Kidney (tissue), 14 donors: ENCODE data around the gene JPT1. TPM values are rescaled to one million over a fixed set of nuclear protein-coding genes. Genes with fewer than 3 reads are reported as not detected.

ENCODE experiments used
- DNase-seq, 5 donors: peaks; one replicate each; pipeline ENCODE4 v3.0.0-alpha.2; 2013 to 2020
- FAIRE-seq: peaks from 2 replicates; lab custom pipeline; 2012; peaks lifted over from hg19 to GRCh38; lab: Jason Lieb, UNC
- H3K27ac ChIP-seq, 2 donors: one replicate each; pipeline ENCODE4 v1.7.0; 2013; ENCODE audit warnings: low read depth in 2 of 2, low read length in 2 of 2, inconsistent platforms in 1 of 2
- H3K27me3 ChIP-seq: one replicate; pipeline ENCODE4 v1.7.1; 2013; ENCODE audit warnings: low read length, inconsistent platforms; ENCODE audit not compliant: control insufficient read depth, insufficient read depth
- H3K36me3 ChIP-seq, 3 donors: one replicate each; pipeline versions ENCODE4 v1.7.0 to v1.7.1; 2013; ENCODE audit warnings: low read length in 3 of 3, control low read depth in 1 of 3, inconsistent platforms in 1 of 3; ENCODE audit not compliant: insufficient read depth in 3 of 3, control insufficient read depth in 2 of 3
- H3K4me1 ChIP-seq, 3 donors: one replicate each; pipeline versions ENCODE4 v1.7.0 to v1.7.1; 2013; ENCODE audit warnings: low read length in 3 of 3, inconsistent platforms in 1 of 3, low read depth in 1 of 3; ENCODE audit not compliant: control insufficient read depth in 2 of 3, insufficient read depth in 2 of 3
- H3K4me3 ChIP-seq, 3 donors: one replicate each; pipeline versions ENCODE4 v1.7.0 to v1.8.1; 2013; ENCODE audit warnings: low read length in 3 of 3, control low read depth in 1 of 3, inconsistent platforms in 1 of 3
- H3K9ac ChIP-seq, 3 donors: one replicate each; pipeline versions ENCODE4 v1.7.0 to v1.7.1; 2013; ENCODE audit warnings: low read length in 3 of 3, control low read depth in 1 of 3, inconsistent platforms in 1 of 3
- H3K9me3 ChIP-seq, 3 donors: one replicate each; pipeline versions ENCODE4 v1.7.0 to v1.7.1; 2013; ENCODE audit warnings: low read length in 3 of 3, control low read depth in 1 of 3, inconsistent platforms in 1 of 3; ENCODE audit not compliant: control insufficient read depth in 2 of 3, insufficient read depth in 1 of 3
- intact Hi-C: fragments of 100-400 bp; cut with DNase I; formaldehyde crosslinking; loops from one replicate; pipeline ENCODE4 v1.11.1; 2022
- polyA plus RNA-seq: library from polyadenylated mRNA; stranded (reverse); fragments of 350-450 nt; fragmentation: Illumina TruSeq; extraction: RNeasy Lipid Tissue Mini Kit (QIAGEN cat#74804); gene quantifications from one replicate; pipeline ENCODE4 v1.2.3, GENCODE V29; 2014; ENCODE audit warnings: low read depth, low replicate concordance; ENCODE audit not compliant: insufficient read depth
- total RNA-seq: library from RNA; stranded (reverse); fragmentation: NEBNext Ultra II Directional; extraction: Animal tissue kit (Norgen Biotek cat#: 25700); gene quantifications from one replicate; pipeline ENCODE4 v1.2.1, GENCODE V29; 2021
- TF ChIP-seq, protein P1 (sequence below): IDR thresholded peaks from 3 replicates; pipeline ENCODE4 v1.5.1; 2012; ENCODE audit warnings: mild to moderate bottlenecking, moderate library complexity, borderline replicate concordance; ENCODE audit not compliant: insufficient read depth; ENCODE audit errors: extremely low read depth
- donor health status: control.
- donor health status: control.
- donor health status: control.
- donor health status: control.
- donor health status: control.
- donor health status: DM: yes; HTN: yes; CAD: no.
- donor health status: Normal renal cell carcinoma (clear cell type).

Gene JPT1
- total and polyA plus RNA-seq, 2 donors from 2014 or later, result 76.4 to 122 TPM

DNA sequence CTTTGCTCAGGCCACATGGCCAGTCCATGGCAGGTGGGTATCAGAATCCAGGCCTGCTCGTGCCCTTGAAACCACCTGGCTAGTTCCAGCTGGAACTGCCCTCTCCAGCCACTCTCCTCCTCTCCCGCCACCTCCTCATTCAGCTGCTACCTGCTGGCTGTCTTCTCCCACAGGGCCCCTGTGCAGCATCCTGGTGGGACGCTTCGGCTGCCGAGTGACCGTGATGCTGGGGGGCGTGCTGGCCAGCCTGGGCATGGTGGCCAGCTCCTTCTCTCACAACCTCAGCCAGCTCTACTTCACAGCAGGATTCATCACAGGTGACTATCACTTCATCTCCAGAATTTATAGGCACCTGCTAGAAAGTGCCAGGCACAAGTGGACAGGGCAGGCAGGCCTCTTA lies 56.4 kb downstream of the JPT1 start:
- Histone ChIP-seq H3K9me3 (no peaks in the 10 kb centered on the region), H3K4me3 (no peak overlapping the region), H3K27ac (peak overlapping the region in 1 of 2 donors; percentile 23), H3K9ac (no peak overlapping the region), H3K36me3 (peaks cover 0 to 4% (median 2%) of the 10 kb centered on the region in 3 donors), H3K27me3 (no peaks in the 10 kb centered on the region), H3K4me1 (peaks cover 0 to 15% (median 0%) of the 10 kb centered on the region in 3 donors)
- FAIRE-seq (no peak), DNase-seq (no peak)
- TF ChIP-seq, protein P1, sequence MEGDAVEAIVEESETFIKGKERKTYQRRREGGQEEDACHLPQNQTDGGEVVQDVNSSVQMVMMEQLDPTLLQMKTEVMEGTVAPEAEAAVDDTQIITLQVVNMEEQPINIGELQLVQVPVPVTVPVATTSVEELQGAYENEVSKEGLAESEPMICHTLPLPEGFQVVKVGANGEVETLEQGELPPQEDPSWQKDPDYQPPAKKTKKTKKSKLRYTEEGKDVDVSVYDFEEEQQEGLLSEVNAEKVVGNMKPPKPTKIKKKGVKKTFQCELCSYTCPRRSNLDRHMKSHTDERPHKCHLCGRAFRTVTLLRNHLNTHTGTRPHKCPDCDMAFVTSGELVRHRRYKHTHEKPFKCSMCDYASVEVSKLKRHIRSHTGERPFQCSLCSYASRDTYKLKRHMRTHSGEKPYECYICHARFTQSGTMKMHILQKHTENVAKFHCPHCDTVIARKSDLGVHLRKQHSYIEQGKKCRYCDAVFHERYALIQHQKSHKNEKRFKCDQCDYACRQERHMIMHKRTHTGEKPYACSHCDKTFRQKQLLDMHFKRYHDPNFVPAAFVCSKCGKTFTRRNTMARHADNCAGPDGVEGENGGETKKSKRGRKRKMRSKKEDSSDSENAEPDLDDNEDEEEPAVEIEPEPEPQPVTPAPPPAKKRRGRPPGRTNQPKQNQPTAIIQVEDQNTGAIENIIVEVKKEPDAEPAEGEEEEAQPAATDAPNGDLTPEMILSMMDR, result no peak
- intact Hi-C loops, result no loop called here

DNA sequence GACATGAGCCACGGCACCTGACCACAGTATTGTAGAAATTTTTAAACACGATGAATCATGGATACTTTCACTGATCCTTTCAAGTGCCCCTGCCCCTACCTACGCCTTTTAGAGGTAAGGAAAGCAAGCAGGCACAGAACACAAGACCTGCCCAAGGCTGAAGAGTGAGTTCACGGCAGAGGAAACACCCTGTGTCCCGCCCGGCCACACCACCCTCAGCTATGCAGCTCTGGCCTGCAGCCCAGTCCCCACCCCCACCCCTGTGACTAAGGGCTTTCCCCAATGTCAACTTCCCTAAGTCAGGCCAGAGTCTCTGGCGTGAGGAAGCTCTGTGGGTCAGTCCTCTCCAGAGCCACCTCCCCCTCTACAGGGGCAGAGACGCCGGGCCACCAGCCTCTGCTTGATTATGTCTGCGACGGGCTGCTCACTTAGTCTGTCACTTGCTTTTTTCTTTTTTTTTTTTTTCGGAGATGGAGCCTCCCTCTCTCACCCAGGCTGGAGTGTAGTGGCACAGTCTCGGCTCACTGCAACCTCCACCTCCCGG lies 58.2 kb downstream of the JPT1 start:
- intact Hi-C loops, result no loop called here
- Histone ChIP-seq H3K27ac (no peak overlapping the region), H3K4me3 (no peak overlapping the region), H3K36me3 (peaks cover 0 to 4% (median 0%) of the 10 kb centered on the region in 3 donors), H3K9ac (no peak overlapping the region), H3K4me1 (peaks cover 3 to 28% (median 3%) of the 10 kb centered on the region in 3 donors), H3K9me3 (no peaks in the 10 kb centered on the region), H3K27me3 (no peaks in the 10 kb centered on the region)
- DNase-seq, result peak; percentile 30 to 94 (median 63)
- FAIRE-seq, result no peak
- TF ChIP-seq, protein P1, result no peak

- no peaks in the 10 kb centered on the region for H3K27me3 ChIP-seq
- H3K36me3 ChIP-seq, result no peaks in the 10 kb centered on the region
- H3K4me1 ChIP-seq, result peaks cover 3 to 34% (median 7%) of the 10 kb centered on the region in 3 donors
- TF ChIP-seq, protein P1, result no peak
- no peaks in the 10 kb centered on the region for H3K9me3 ChIP-seq
- peak overlapping the region in 1 of 2 donors; percentile 22 for H3K27ac ChIP-seq
- H3K4me3 ChIP-seq, result no peak overlapping the region
- peak in 1 of 5 donors; percentile 76 for DNase-seq
- FAIRE-seq, result no peak
- intact Hi-C loops, result no loop called here
- no peak overlapping the region for H3K9ac ChIP-seq
Observed at GRCh38 chr17:75094871-75095399, 59.4 kb downstream of the JPT1 start.
